ENCODE results near the gene ALK. TPM values are rescaled to one million over a fixed set of nuclear protein-coding genes. Genes with fewer than 3 reads are reported as not detected.

The ALK gene
- polyA plus RNA-seq, 3 donors = not detected

GRCh38 chr2:29663268-29663667 is 258.1 kb downstream of the ALK start:
- Histone ChIP-seq H3K9ac (ENCODE audit: insufficient read depth, low read length, poor library complexity, severe bottlenecking) (no peak overlapping the region), H3K4me3 (replicated peaks in 1 of 3; ENCODE audit: low read depth in 2 of 3, low read length in 3 of 3) (no peak overlapping the region), H3K79me2 (ENCODE audit: insufficient read depth, low read length) (no peaks in the 10 kb centered on the region), H3K27ac (ENCODE audit: low read depth in 1 of 2, low read length in 2 of 2) (no peak overlapping the region), H3K36me3 (replicated peaks in 1 of 2; ENCODE audit: control insufficient read depth in 1 of 2, insufficient read depth in 2 of 2, low read length in 2 of 2) (no peaks in the 10 kb centered on the region), H3K4me2 (replicated peaks; ENCODE audit: extremely low read depth, low read length, poor library complexity, severe bottlenecking) (no peak overlapping the region), H3K27me3 (ENCODE audit: control insufficient read depth in 2 of 2, insufficient read depth in 2 of 2, low read length in 2 of 2) (no peaks in the 10 kb centered on the region), H3K4me1 (ENCODE audit: control insufficient read depth in 1 of 2, insufficient read depth in 2 of 2, low read length in 2 of 2) (no peaks in the 10 kb centered on the region), H2AFZ (ENCODE audit: insufficient read depth, low read depth, low read length, poor library complexity, severe bottlenecking) (no peak overlapping the region), H4K20me1 (ENCODE audit: insufficient read depth, low read length) (no peaks in the 10 kb centered on the region), H3K9me3 (replicated peaks in 1 of 2; ENCODE audit: control insufficient read depth in 1 of 2, insufficient read depth in 1 of 2, low read length in 2 of 2) (no peaks in the 10 kb centered on the region)
- Mint-ChIP-seq H3K36me3 (no peaks in the 10 kb centered on the region), H3K27ac (no peak overlapping the region), H3K4me3 (no peak overlapping the region), H3K27me3 (ENCODE audit: low read depth in 3 of 3) (peaks cover 2 to 5% (median 3%) of the 10 kb centered on the region in 3 donors), H3K9me3 (peaks cover 0 to 8% (median 5%) of the 10 kb centered on the region in 7 donors), H3K4me1 (no peaks in the 10 kb centered on the region)
- no peak for DNase-seq
- intact Hi-C loops (cut with micrococcal nuclease) = no loop called here
- no peak for TF ChIP-seq CTCF (IDR thresholded peaks at IDR 0.05)
- no CpG with 5 or more reads among the region's 3 CpGs for WGBS (ENCODE audit: insufficient coverage)

- no peak overlapping the region for H3K4me3 ChIP-seq (replicated peaks in 1 of 3; ENCODE audit: low read depth in 2 of 3, low read length in 3 of 3)
- Mint-ChIP-seq H3K36me3 (no peaks in the 10 kb centered on the region), H3K4me1 (no peaks in the 10 kb centered on the region), H3K27me3 (ENCODE audit: low read depth in 3 of 3) (peaks cover 2 to 5% (median 3%) of the 10 kb centered on the region in 3 donors), H3K4me3 (no peak overlapping the region), H3K27ac (no peak overlapping the region), H3K9me3 (peaks cover 0 to 8% (median 5%) of the 10 kb centered on the region in 7 donors)
- no peaks in the 10 kb centered on the region for H3K36me3 ChIP-seq (replicated peaks in 1 of 2; ENCODE audit: control insufficient read depth in 1 of 2, insufficient read depth in 2 of 2, low read length in 2 of 2)
- H3K4me1 ChIP-seq (ENCODE audit: control insufficient read depth in 1 of 2, insufficient read depth in 2 of 2, low read length in 2 of 2) = no peaks in the 10 kb centered on the region
- no peak for TF ChIP-seq CTCF (IDR thresholded peaks at IDR 0.05)
- no peak overlapping the region for H3K4me2 ChIP-seq (replicated peaks; ENCODE audit: extremely low read depth, low read length, poor library complexity, severe bottlenecking)
- intact Hi-C loops (cut with micrococcal nuclease) = no loop called here
- H3K9me3 ChIP-seq (replicated peaks in 1 of 2; ENCODE audit: control insufficient read depth in 1 of 2, insufficient read depth in 1 of 2, low read length in 2 of 2) = no peaks in the 10 kb centered on the region
- H2AFZ ChIP-seq (ENCODE audit: insufficient read depth, low read depth, low read length, poor library complexity, severe bottlenecking) = no peak overlapping the region
- H4K20me1 ChIP-seq (ENCODE audit: insufficient read depth, low read length) = no peaks in the 10 kb centered on the region
- no peaks in the 10 kb centered on the region for H3K27me3 ChIP-seq (ENCODE audit: control insufficient read depth in 2 of 2, insufficient read depth in 2 of 2, low read length in 2 of 2)
- H3K9ac ChIP-seq (ENCODE audit: insufficient read depth, low read length, poor library complexity, severe bottlenecking) = no peak overlapping the region
- no peak overlapping the region for H3K27ac ChIP-seq (ENCODE audit: low read depth in 1 of 2, low read length in 2 of 2)
- 71% methylated on average over 1 of the region's 2 CpGs for WGBS (ENCODE audit: insufficient coverage)
- no peak for DNase-seq
- H3K79me2 ChIP-seq (ENCODE audit: insufficient read depth, low read length) = no peaks in the 10 kb centered on the region
Observed at GRCh38 chr2:29662861-29663260, 258.5 kb downstream of the ALK start.

Measured in CD14-positive monocyte (primary cell).